ENCODE data around the gene DGUOK.

GRCh38 chr2:74006459-74006858, 79.8 kb downstream of the DGUOK start:
- no peak for TF ChIP-seq SP1 (IDR thresholded peaks at IDR 0.05)
- no peak for TF ChIP-seq CTCF (IDR thresholded peaks at IDR 0.05; ENCODE audit: low read depth, low read length, missing input control)
- TF ChIP-seq MAX (IDR thresholded peaks at IDR 0.05): no peak
- no peak for TF ChIP-seq REST (IDR thresholded peaks at IDR 0.05)
- TF ChIP-seq TAF1 (conservative IDR thresholded peaks at IDR 0.05): no peak

All from liver (tissue), 3 donors.